Kidney (tissue), 14 donors: Measurements from ENCODE around the gene TRAPPC8. TPM values are rescaled to one million over a fixed set of nuclear protein-coding genes. Genes with fewer than 3 reads are reported as not detected.
"Not testable (repeated sequence)": the region's sequence is repeated elsewhere in the genome, so short reads cannot be mapped to it uniquely, and the experiment has no call there.

Experiments used
- DNase-seq, 5 donors: peaks; one replicate each; pipeline ENCODE4 v3.0.0-alpha.2; 2013 to 2020
- FAIRE-seq: peaks from 2 replicates; lab custom pipeline; 2012; peaks lifted over from hg19 to GRCh38; lab: Jason Lieb, UNC
- H3K27ac ChIP-seq, 2 donors: one replicate each; pipeline ENCODE4 v1.7.0; 2013; ENCODE audit warnings: low read depth in 2 of 2, low read length in 2 of 2, inconsistent platforms in 1 of 2
- H3K27me3 ChIP-seq: one replicate; pipeline ENCODE4 v1.7.1; 2013; ENCODE audit warnings: low read length, inconsistent platforms; ENCODE audit not compliant: control insufficient read depth, insufficient read depth
- H3K36me3 ChIP-seq, 3 donors: one replicate each; pipeline versions ENCODE4 v1.7.0 to v1.7.1; 2013; ENCODE audit warnings: low read length in 3 of 3, control low read depth in 1 of 3, inconsistent platforms in 1 of 3; ENCODE audit not compliant: insufficient read depth in 3 of 3, control insufficient read depth in 2 of 3
- H3K4me1 ChIP-seq, 3 donors: one replicate each; pipeline versions ENCODE4 v1.7.0 to v1.7.1; 2013; ENCODE audit warnings: low read length in 3 of 3, inconsistent platforms in 1 of 3, low read depth in 1 of 3; ENCODE audit not compliant: control insufficient read depth in 2 of 3, insufficient read depth in 2 of 3
- H3K4me3 ChIP-seq, 3 donors: one replicate each; pipeline versions ENCODE4 v1.7.0 to v1.8.1; 2013; ENCODE audit warnings: low read length in 3 of 3, control low read depth in 1 of 3, inconsistent platforms in 1 of 3
- H3K9ac ChIP-seq, 3 donors: one replicate each; pipeline versions ENCODE4 v1.7.0 to v1.7.1; 2013; ENCODE audit warnings: low read length in 3 of 3, control low read depth in 1 of 3, inconsistent platforms in 1 of 3
- H3K9me3 ChIP-seq, 3 donors: one replicate each; pipeline versions ENCODE4 v1.7.0 to v1.7.1; 2013; ENCODE audit warnings: low read length in 3 of 3, control low read depth in 1 of 3, inconsistent platforms in 1 of 3; ENCODE audit not compliant: control insufficient read depth in 2 of 3, insufficient read depth in 1 of 3
- CTCF ChIP-seq: IDR thresholded peaks from 3 replicates; pipeline ENCODE4 v1.5.1; 2012; ENCODE audit warnings: mild to moderate bottlenecking, moderate library complexity, borderline replicate concordance; ENCODE audit not compliant: insufficient read depth; ENCODE audit errors: extremely low read depth
- intact Hi-C: fragments of 100-400 bp; cut with DNase I; formaldehyde crosslinking; loops from one replicate; pipeline ENCODE4 v1.11.1; 2022
- polyA plus RNA-seq: library from polyadenylated mRNA; stranded (reverse); fragments of 350-450 nt; fragmentation: Illumina TruSeq; extraction: RNeasy Lipid Tissue Mini Kit (QIAGEN cat#74804); gene quantifications from one replicate; pipeline ENCODE4 v1.2.3, GENCODE V29; 2014; ENCODE audit warnings: low read depth, low replicate concordance; ENCODE audit not compliant: insufficient read depth
- total RNA-seq: library from RNA; stranded (reverse); fragmentation: NEBNext Ultra II Directional; extraction: Animal tissue kit (Norgen Biotek cat#: 25700); gene quantifications from one replicate; pipeline ENCODE4 v1.2.1, GENCODE V29; 2021
- donor health status: control.
- donor health status: control.
- donor health status: control.
- donor health status: control.
- donor health status: control.
- donor health status: DM: yes; HTN: yes; CAD: no.
- donor health status: Normal renal cell carcinoma (clear cell type).

Gene TRAPPC8
- total and polyA plus RNA-seq, 2 donors from 2014 or later = 28.7 to 44.6 TPM

- Histone ChIP-seq H3K9ac (peak overlapping the region; percentile 54 to 93 (median 87)), H3K4me3 (peak overlapping the region; percentile 97 to 98 (median 97)), H3K9me3 (no peaks in the 10 kb centered on the region), H3K4me1 (peaks cover 0 to 3% (median 0%) of the 10 kb centered on the region in 3 donors), H3K27ac (peak overlapping the region; percentile 76 to 80), H3K36me3 (no peaks in the 10 kb centered on the region), H3K27me3 (no peaks in the 10 kb centered on the region)
- intact Hi-C loops = no loop called here
- FAIRE-seq = no peak
- DNase-seq = peak in 4 of 5 donors; percentile 54 to 77 (median 70)
- no peak for TF ChIP-seq CTCF
Measured at GRCh38 chr18:31942291-31942998, 483 bp downstream of the TRAPPC8 start.

GRCh38 chr18:31941010-31941809, 1.7 kb downstream of the TRAPPC8 start:
- Histone ChIP-seq H3K4me3 (peak overlapping the region; percentile 97 to 98 (median 97)), H3K9ac (peak overlapping the region in 2 of 3 donors; percentile 54 to 93), H3K27ac (no peak overlapping the region), H3K9me3 (no peaks in the 10 kb centered on the region), H3K36me3 (no peaks in the 10 kb centered on the region), H3K4me1 (peaks cover 0 to 3% (median 0%) of the 10 kb centered on the region in 3 donors), H3K27me3 (no peaks in the 10 kb centered on the region)
- DNase-seq = no peak
- no peak for TF ChIP-seq CTCF
- intact Hi-C loops = no loop called here
- FAIRE-seq = no peak

GRCh38 chr18:31934773-31935172, 8.2 kb downstream of the TRAPPC8 start:
- H3K9me3 ChIP-seq, intact Hi-C loops, H3K27me3 ChIP-seq, DNase-seq, H3K4me3 ChIP-seq, FAIRE-seq, H3K36me3 ChIP-seq, H3K4me1 ChIP-seq, H3K27ac ChIP-seq, H3K9ac ChIP-seq: not testable (repeated sequence)

- Histone ChIP-seq H3K4me3 (no peak overlapping the region), H3K9me3 (no peaks in the 10 kb centered on the region), H3K27me3 (no peaks in the 10 kb centered on the region), H3K36me3 (peaks cover 0 to 6% (median 0%) of the 10 kb centered on the region in 3 donors), H3K4me1 (no peaks in the 10 kb centered on the region), H3K9ac (peak overlapping the region in 1 of 3 donors; percentile 19), H3K27ac (no peak overlapping the region)
- intact Hi-C loops = no loop called here
- no peak for DNase-seq
- no peak for TF ChIP-seq CTCF
- FAIRE-seq = no peak
Measured at GRCh38 chr18:31931886-31932240, 11.1 kb downstream of the TRAPPC8 start.
